NCI-H146 treated with DMSO at 0.1 percent for 48 hours (cell line): ENCODE data around the gene SYT3.
A peak's percentile ranks its signal among the peaks of the same experiment; 100 is the strongest.

ENCODE experiments used
- DNase-seq: peaks from one replicate; lab custom pipeline; 2025; ENCODE audit not compliant: unreplicated experiment; lab: John Stamatoyannopoulos, UW

The SYT3 gene

GRCh38 chr19:50639121-50640112 is at the start of gene SYT3:
Gene SYT3 (minus strand): TSS chr19:50639881. CDS start chr19:50637411, 2,470 bp downstream.
- DNase-seq = no peak

GRCh38 chr19:50688766-50689165 is 49.1 kb upstream of the SYT3 start:
- DNase-seq = no peak

- DNase-seq = no peak
These were observed 46.8 kb upstream of the SYT3 start for GRCh38 chr19:50686310-50687032.

- DNase-seq = peak; percentile 2
These were observed 39.8 kb upstream of the SYT3 start for GRCh38 chr19:50679177-50680125.

GRCh38 chr19:50678323-50678722 is 38.6 kb upstream of the SYT3 start:
- no peak for DNase-seq

GRCh38 chr19:50677636-50678035 is 38.0 kb upstream of the SYT3 start:
- no peak for DNase-seq

- DNase-seq = no peak
These were observed 37.0 kb upstream of the SYT3 start for GRCh38 chr19:50676625-50677197.

GRCh38 chr19:50673118-50673517 is 33.4 kb upstream of the SYT3 start:
- DNase-seq = no peak

GRCh38 chr19:50670102-50670380 is 30.4 kb upstream of the SYT3 start:
- no peak for DNase-seq

GRCh38 chr19:50669302-50670101 is 29.8 kb upstream of the SYT3 start:
- DNase-seq = peak; percentile 2

GRCh38 chr19:50668879-50669278 is 29.2 kb upstream of the SYT3 start:
- no peak for DNase-seq

GRCh38 chr19:50668416-50668815 is 28.7 kb upstream of the SYT3 start:
- DNase-seq = no peak

- DNase-seq = no peak
These were observed 28.1 kb upstream of the SYT3 start for GRCh38 chr19:50667759-50668231.

- DNase-seq = no peak
These were observed 27.6 kb upstream of the SYT3 start for GRCh38 chr19:50667177-50667758.

GRCh38 chr19:50666346-50667176 is 26.9 kb upstream of the SYT3 start:
- no peak for DNase-seq

GRCh38 chr19:50664204-50664603 is 24.5 kb upstream of the SYT3 start:
- no peak for DNase-seq

GRCh38 chr19:50663482-50663790 is 23.8 kb upstream of the SYT3 start:
- no peak for DNase-seq

GRCh38 chr19:50662651-50663481 is 23.2 kb upstream of the SYT3 start:
- DNase-seq = no peak
